C4-2B (cell line): Measurements from ENCODE around the gene SHB.

Experiments used
- H3K27ac ChIP-seq: fragments of 450-650 bp; 2 replicates; pipeline ENCODE4 v1.5.1; 2017
- ZFX ChIP-seq: fragments of 450-650 bp; IDR thresholded peaks from 2 replicates; pipeline ENCODE4 v1.6.1; 2017
- TF ChIP-seq, protein P1 (sequence below): fragments of 450-650 bp; conservative IDR thresholded peaks from 2 replicates; pipeline ENCODE4 v1.5.1; 2017; ENCODE audit warnings: mild to moderate bottlenecking

SHB gene

DNA sequence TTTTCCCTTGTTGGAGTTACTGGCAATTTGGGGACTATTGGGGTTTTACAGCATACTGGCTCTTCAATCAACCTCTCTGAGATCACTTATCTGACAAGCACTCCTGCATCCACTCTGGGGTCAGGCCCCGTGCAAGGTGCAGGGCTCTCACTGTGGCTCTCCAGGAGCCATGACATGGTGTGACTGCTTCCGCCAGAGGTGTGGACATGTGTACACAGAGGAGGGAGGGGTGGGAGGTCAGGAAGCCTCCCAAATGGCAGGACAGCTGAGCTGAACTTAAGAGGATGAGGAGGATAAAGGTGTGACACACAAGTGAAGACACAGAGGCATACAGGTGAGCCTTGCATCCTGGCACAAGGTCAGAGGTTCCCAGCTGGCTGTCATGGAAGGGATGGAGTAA lies 24.3 kb downstream of the SHB start:
- TF ChIP-seq ZFX = no peak
- no peak overlapping the region for H3K27ac ChIP-seq

DNA sequence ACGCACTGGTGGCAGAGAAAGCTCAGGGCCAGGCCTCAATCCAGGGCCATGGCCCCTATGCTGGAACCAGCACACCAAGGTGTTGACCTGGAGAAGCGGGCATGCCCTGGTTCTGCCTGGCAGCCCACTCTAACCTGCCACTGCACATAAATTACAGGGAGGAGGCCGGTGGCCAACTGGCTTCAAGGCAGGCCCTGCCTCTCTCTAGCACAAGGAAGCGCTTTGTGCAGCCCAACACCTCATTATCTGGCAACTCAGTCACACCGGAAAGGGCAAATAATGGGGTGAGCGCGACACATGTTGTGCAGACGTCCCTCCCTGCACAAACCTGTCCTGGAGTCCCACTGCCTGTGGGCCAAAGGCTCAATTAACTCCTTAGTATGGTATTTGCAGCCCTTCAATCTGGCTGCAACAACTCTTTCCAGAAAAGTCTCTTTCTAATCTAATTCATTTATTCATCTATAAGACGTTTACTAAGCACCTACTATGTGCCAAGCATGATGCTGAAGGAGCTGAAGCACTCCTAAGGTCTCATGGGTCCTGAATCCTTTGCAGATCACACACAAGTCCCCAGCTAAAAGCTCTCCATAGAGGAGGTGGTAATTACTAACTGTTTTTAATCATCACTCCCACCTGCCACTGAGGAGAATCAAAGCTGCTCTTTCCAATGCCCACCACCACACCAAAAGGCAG lies 24.9 kb downstream of the SHB start:
- TF ChIP-seq, protein P1, sequence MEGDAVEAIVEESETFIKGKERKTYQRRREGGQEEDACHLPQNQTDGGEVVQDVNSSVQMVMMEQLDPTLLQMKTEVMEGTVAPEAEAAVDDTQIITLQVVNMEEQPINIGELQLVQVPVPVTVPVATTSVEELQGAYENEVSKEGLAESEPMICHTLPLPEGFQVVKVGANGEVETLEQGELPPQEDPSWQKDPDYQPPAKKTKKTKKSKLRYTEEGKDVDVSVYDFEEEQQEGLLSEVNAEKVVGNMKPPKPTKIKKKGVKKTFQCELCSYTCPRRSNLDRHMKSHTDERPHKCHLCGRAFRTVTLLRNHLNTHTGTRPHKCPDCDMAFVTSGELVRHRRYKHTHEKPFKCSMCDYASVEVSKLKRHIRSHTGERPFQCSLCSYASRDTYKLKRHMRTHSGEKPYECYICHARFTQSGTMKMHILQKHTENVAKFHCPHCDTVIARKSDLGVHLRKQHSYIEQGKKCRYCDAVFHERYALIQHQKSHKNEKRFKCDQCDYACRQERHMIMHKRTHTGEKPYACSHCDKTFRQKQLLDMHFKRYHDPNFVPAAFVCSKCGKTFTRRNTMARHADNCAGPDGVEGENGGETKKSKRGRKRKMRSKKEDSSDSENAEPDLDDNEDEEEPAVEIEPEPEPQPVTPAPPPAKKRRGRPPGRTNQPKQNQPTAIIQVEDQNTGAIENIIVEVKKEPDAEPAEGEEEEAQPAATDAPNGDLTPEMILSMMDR = no peak
- no peak for TF ChIP-seq ZFX
- no peak overlapping the region for H3K27ac ChIP-seq

DNA sequence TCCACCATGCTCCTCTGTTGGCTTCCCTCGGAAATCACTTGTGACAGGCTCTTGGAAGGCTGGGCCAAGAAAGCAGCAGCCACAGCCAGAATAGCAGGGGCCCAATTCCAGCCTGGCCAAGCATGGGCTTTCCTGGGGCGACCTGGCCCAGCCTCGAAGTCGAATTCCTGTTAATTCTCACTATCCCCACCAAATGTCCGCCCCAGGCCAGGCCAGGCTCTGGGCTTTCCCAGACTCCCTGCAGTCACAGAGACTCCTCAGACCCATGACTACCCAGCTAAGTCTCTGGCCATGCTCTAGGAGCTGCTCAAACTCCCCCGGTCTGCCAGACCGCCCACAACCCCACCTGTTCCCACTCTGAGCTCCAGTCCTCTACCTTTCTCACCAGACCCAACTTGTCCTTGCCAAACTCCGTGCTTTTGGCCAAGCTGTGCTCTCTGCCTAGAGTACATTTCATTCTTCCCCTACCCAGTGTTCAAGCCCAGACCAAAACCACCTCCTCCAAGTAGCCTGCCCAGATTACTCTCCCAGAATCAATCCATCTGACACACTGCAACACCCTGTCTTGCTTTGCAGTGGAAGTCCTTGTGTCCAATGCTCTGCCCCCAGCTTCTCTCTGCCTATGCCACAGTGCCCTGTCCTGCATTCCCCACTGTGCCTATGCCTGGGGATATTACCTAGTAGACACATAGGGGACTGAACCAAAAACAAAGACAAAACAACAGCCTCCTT lies 26.2 kb downstream of the SHB start:
- no peak overlapping the region for H3K27ac ChIP-seq
- TF ChIP-seq ZFX = no peak
- TF ChIP-seq, protein P1 = no peak

DNA sequence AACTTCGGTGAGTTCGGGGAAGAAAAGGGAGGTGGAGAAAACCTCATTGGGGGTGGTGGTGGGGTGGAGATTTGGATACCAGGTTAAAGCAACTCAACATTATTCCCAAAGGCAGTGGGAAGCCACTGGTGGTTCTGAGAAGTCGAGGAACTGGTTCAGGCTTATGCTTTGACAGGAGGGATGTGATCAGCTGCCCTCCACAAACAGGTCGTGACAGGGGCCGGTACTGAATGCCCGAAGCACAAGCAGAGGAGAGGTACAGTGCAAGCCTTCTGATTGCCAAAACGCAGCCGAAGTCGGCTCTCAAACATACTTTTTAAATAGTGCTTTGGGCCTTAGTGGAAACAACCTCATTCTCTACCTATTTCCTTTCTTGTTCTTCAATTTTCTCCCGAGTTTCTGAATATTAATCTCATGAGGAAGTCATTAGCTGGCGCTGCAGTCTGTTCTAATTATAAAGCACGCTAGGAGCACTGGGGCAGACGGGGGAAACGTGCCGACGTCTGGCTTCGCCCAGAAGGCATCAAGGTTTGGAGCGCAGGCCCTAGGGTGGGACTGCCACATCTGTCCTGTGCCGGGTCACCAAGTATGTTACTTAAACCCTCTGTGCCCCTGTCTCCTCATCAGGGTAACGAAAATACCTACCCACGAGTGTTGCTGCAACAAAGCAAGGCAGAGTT lies 27.3 kb downstream of the SHB start:
- TF ChIP-seq, protein P1 = no peak
- TF ChIP-seq ZFX = no peak
- H3K27ac ChIP-seq = no peak overlapping the region

DNA sequence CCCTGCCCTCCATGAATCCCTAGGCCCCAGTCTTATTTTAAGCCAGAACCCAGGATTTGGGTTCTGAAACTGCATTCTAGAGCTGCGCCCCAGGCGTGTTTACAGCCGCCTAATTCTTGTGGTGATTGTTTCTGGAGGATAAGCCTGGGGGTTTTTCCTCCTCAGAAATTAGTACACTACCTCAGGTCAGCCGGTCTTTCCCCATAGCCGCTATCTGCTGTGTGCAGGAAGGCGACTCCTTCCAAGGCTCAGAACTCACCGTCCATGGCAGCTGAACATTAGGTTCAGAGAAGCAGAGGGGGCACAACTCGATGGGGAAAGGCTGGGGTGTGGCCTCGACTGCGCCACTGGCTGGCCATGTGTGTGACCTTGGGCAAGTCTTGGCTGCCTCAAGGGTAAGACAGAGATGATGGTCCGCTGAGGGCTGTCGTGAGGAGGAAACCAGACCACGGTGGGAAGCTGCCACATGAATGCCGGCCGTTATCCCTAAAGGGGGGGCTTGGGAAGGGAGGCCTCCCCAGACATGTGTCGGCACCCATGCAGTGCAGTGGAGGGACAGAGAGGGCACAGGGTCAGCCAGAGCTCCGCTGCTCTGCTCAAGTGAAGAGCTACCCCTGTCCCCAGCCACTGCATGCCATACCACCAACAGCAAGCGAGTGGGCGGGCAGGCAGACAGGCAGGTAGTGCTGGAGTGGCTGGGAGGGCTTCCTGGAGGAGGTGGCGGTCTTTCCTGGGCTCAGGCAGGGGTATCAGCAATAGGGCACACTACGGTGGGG lies 28.9 kb downstream of the SHB start:
- TF ChIP-seq, protein P1 = no peak
- TF ChIP-seq ZFX = no peak
- no peak overlapping the region for H3K27ac ChIP-seq

DNA sequence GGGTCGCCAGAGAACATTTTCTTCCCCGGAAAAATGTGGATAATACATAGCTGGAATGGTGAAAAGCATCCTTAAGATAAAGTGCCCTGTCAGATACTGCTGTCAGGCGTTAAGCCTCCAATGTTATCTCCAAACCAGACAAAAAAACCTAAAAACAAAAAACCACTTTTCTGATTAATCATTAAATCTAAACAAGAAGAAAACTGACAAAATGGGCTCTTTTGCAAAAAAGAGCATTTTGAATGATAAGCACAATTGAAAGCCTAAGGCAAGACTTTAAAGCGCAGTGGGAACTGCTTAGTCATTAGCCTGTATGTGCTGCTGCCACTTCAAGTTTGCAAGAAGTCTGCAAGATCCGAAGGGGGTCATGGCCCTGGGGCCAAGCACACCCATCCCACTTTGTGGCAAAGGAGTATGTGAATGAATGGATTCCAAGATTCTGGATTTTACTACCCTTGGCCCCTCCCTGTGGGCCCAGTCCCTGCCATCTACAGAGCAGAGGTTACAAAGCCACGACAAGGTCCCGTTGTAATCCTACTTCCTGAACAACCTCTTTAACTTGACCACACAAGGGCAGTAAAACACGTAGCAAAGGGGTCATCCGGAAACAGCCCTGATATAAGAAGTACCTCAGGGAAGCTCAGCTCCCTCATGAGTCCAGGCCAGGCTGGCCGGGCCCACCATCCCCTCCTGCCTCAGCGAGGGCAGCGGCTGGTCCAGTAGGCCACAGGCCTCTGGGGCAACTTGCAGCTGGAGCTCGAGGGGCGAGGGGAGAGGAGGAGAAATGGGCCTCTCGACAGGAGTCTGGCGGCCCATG lies 29.7 kb downstream of the SHB start:
- TF ChIP-seq, protein P1 = no peak
- TF ChIP-seq ZFX = no peak
- no peak overlapping the region for H3K27ac ChIP-seq
